ENCODE results near the gene NSUN2.

DNA sequence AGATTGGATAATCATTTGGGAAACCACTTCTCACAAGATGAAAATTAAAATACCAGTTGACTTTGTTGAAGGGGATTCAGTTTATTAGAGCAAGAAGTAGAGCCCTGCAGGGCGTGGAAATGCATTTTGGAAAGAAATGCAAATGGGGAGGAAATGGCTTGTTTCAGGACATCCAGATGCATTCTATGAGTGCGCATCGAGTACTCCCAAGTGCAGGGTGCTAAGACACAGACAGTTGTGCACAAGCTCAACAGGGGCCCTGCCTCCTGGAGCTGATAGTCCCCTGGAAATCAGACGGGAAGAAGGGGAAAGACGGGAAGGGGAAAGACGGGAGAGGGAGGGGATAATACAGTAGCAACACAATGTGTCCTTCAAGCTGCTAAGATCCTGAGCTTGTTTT lies 64.0 kb downstream of the NSUN2 start:
- TF ChIP-seq, protein P1, sequence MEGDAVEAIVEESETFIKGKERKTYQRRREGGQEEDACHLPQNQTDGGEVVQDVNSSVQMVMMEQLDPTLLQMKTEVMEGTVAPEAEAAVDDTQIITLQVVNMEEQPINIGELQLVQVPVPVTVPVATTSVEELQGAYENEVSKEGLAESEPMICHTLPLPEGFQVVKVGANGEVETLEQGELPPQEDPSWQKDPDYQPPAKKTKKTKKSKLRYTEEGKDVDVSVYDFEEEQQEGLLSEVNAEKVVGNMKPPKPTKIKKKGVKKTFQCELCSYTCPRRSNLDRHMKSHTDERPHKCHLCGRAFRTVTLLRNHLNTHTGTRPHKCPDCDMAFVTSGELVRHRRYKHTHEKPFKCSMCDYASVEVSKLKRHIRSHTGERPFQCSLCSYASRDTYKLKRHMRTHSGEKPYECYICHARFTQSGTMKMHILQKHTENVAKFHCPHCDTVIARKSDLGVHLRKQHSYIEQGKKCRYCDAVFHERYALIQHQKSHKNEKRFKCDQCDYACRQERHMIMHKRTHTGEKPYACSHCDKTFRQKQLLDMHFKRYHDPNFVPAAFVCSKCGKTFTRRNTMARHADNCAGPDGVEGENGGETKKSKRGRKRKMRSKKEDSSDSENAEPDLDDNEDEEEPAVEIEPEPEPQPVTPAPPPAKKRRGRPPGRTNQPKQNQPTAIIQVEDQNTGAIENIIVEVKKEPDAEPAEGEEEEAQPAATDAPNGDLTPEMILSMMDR (IDR thresholded peaks at IDR 0.05 in 8 of 11, conservative IDR thresholded peaks at IDR 0.05 in 3 of 11) = no peak
- no peak for TF ChIP-seq POLR2A (IDR thresholded peaks at IDR 0.05)
